K562 (cell line): ENCODE data around the gene TBC1D7. TPM values are rescaled to one million over a fixed set of nuclear protein-coding genes. Genes with fewer than 3 reads are reported as not detected.
A peak's percentile ranks its signal among the peaks of the same experiment; 100 is the strongest.

Source experiments
- ARID1B ChIP-seq: fragments of 450-650 bp; IDR thresholded peaks from 2 replicates; pipeline ENCODE4 v1.6.1; 2016; ENCODE audit warnings: antibody characterized with exemption, mild to moderate bottlenecking, inconsistent platforms
- ARID4B ChIP-seq: sonication (generic); formaldehyde crosslinking; IDR thresholded peaks from 2 replicates; pipeline ENCODE4 v1.8.0; 2022; ENCODE audit warnings: mild to moderate bottlenecking, missing genetic modification reagents
- ATF1 ChIP-seq, 2 experiments: fragments of 450-650 bp in 1 of 2; IDR thresholded peaks; 2 replicates each; pipeline ENCODE4 v1.6.1; 2016; ENCODE audit warnings: missing compliant biosample characterization in 1 of 2, missing genetic modification characterization in 1 of 2
- CTBP1 ChIP-seq: fragments of 450-650 bp; IDR thresholded peaks from 2 replicates; pipeline ENCODE4 v1.6.1; 2016; ENCODE audit warnings: borderline replicate concordance
- EP300 ChIP-seq: IDR thresholded peaks from 2 replicates; pipeline ENCODE4 v1.6.1; 2012; ENCODE audit warnings: low read length, improper control_type of control experiment
- ETV1 ChIP-seq: fragments of 450-650 bp; conservative IDR thresholded peaks from 2 replicates; pipeline ENCODE4 v1.6.1; 2016; ENCODE audit warnings: missing genetic modification characterization, control low read depth, low read depth, missing compliant biosample characterization
- ETV5 ChIP-seq: sonication (generic); formaldehyde crosslinking; IDR thresholded peaks from 2 replicates; pipeline ENCODE4 v1.4.0; 2020; ENCODE audit warnings: low read depth, mild to moderate bottlenecking, missing genetic modification reagents
- HDAC2 ChIP-seq: fragments of 450-650 bp; IDR thresholded peaks from 2 replicates; pipeline ENCODE4 v1.6.1; 2016; ENCODE audit warnings: mild to moderate bottlenecking
- HMBOX1 ChIP-seq: sonication (generic); IDR thresholded peaks from 2 replicates; pipeline ENCODE4 v1.6.1; 2016
- KLF6 ChIP-seq: fragments of 250-450 bp; sonication (Bioruptor Pico); IDR thresholded peaks from 2 replicates; pipeline ENCODE4 v1.4.0; 2020; ENCODE audit warnings: mild to moderate bottlenecking, moderate library complexity, borderline replicate concordance
- MAZ ChIP-seq, 2 experiments: fragments of 450-650 bp in 1 of 2; sonication (generic) in 1 of 2; formaldehyde crosslinking; IDR thresholded peaks in 1 of 2; conservative IDR thresholded peaks in 1 of 2; 2 replicates each; pipeline versions ENCODE4 v1.4.0 to v1.5.0; 2020; ENCODE audit warnings: mild to moderate bottlenecking in 1 of 2, missing genetic modification reagents in 1 of 2
- NCOR1 ChIP-seq: fragments of 450-650 bp; IDR thresholded peaks from 2 replicates; pipeline ENCODE4 v1.6.1; 2016; ENCODE audit warnings: mild to moderate bottlenecking, moderate library complexity
- PCBP2 ChIP-seq: fragments of 200-400 bp; formaldehyde crosslinking; IDR thresholded peaks from 2 replicates; pipeline ENCODE4 v1.6.1; 2018; ENCODE audit warnings: low read length, low read depth, mild to moderate bottlenecking, moderate library complexity; ENCODE audit not compliant: poor library complexity, severe bottlenecking
- PHB ChIP-seq: fragments of 250-450 bp; sonication (Bioruptor Pico); IDR thresholded peaks from 2 replicates; pipeline ENCODE4 v1.5.0; 2021
- RBM15 ChIP-seq: fragments of 200-400 bp; formaldehyde crosslinking; IDR thresholded peaks from 2 replicates; pipeline ENCODE4 v1.6.1; 2018; ENCODE audit warnings: mild to moderate bottlenecking, low read length, moderate library complexity; ENCODE audit not compliant: insufficient read depth
- SMARCA4 ChIP-seq: fragments of 450-650 bp; IDR thresholded peaks from 2 replicates; pipeline ENCODE4 v1.6.1; 2016
- TAL1 ChIP-seq: fragments of 450-650 bp; IDR thresholded peaks from 2 replicates; pipeline ENCODE4 v1.6.1; 2016; ENCODE audit warnings: mild to moderate bottlenecking
- TCF3 ChIP-seq: sonication (generic); formaldehyde crosslinking; IDR thresholded peaks from 2 replicates; pipeline ENCODE4 v1.4.0; 2020; ENCODE audit warnings: mild to moderate bottlenecking, missing genetic modification reagents
- ZC3H4 ChIP-seq: sonication (generic); formaldehyde crosslinking; IDR thresholded peaks from 2 replicates; pipeline ENCODE4 v1.9.0; 2021; ENCODE audit warnings: missing genetic modification reagents, borderline replicate concordance
- ZEB2 ChIP-seq: fragments of 450-650 bp; IDR thresholded peaks from 2 replicates; pipeline ENCODE4 v1.6.1; 2016
- ZFP36 ChIP-seq: fragments of 150-350 bp; IDR thresholded peaks from 2 replicates; pipeline ENCODE4 v1.6.1; 2018; ENCODE audit warnings: low read length, low read depth; ENCODE audit not compliant: partially characterized antibody
- ZNF140 ChIP-seq: fragments of 250-450 bp; sonication (Bioruptor Pico); IDR thresholded peaks from 2 replicates; pipeline ENCODE4 v1.8.0; 2021; ENCODE audit warnings: moderate library complexity, mild to moderate bottlenecking, inconsistent platforms
- ZNF668 ChIP-seq: fragments of 250-450 bp; sonication (Bioruptor Pico); IDR thresholded peaks from 2 replicates; pipeline ENCODE4 v1.8.0; 2022; ENCODE audit warnings: mild to moderate bottlenecking, inconsistent platforms
- ZSCAN32 ChIP-seq: fragments of 450-650 bp; formaldehyde crosslinking; IDR thresholded peaks from 2 replicates; pipeline ENCODE4 v1.4.0; 2020; ENCODE audit warnings: mild to moderate bottlenecking, moderate library complexity
- polyA plus RNA-seq, 8 experiments: library from polyadenylated mRNA; depleted of rRNA in 4 of 8; stranded (reverse) in 5 of 8; unstranded in 3 of 8; fragments of >200 nt; fragmentation: Nextera tagmentation in 2 of 8; fragmentation: Illumina TruSeq in 1 of 8; extraction: Ambion mirVana in 2 of 8; extraction: Trizol in 1 of 8; gene quantifications; 2 replicates each; pipeline versions ENCODE4 v1.2.1 to v1.2.3, GENCODE V29; 2011 to 2014; ENCODE audit warnings: inconsistent platforms in 1 of 8, missing spikeins in 1 of 8
- total RNA-seq, 7 experiments: library from RNA; depleted of rRNA in 6 of 7; stranded (reverse); fragments of >200 nt in 6 of 7; fragmentation: Illumina TruSeq in 2 of 7; extraction: Trizol in 2 of 7; gene quantifications; 2 replicates each; pipeline versions ENCODE4 v1.2.1 to v1.2.3, GENCODE V29; 2011 to 2021; ENCODE audit warnings: low replicate concordance in 1 of 7

TBC1D7 gene
- total and polyA plus RNA-seq, 9 of the 15 experiments (the other 6 are each of a cell fraction or from before 2014, with no cell fraction given), result 49.4 to 107 (median 61.1) TPM

GRCh38 chr6:13360671-13361540 is 32.6 kb upstream of the TBC1D7 start (continued):
- TF ChIP-seq ZEB2, result peak; percentile 24; the same call in 1 of the 2 replicates
- peak; percentile 61 for TF ChIP-seq TAL1
- peak in 1 of 2 experiments; percentile 57; a peak in 2 of 4 replicates for TF ChIP-seq MAZ (CRISPR knock-in tag; conservative IDR thresholded peaks at IDR 0.05 in 1 of 2, IDR thresholded peaks at IDR 0.05 in 1 of 2)
- TF ChIP-seq PCBP2, result no peak
- 0 out of 2 replicates have a peak, but pooled peaks have one; percentile 26 for TF ChIP-seq ARID4B (CRISPR knock-in tag)
- 0 out of 2 replicates have a peak, but pooled peaks have one; percentile 25 for TF ChIP-seq HDAC2
- TF ChIP-seq ARID1B, result peak; percentile 88
- TF ChIP-seq RBM15, result no peak
- TF ChIP-seq PHB (CRISPR knock-in tag), result no peak
- TF ChIP-seq ATF1 (CRISPR knock-in tag; IDR thresholded peaks at IDR 0.05), result no peak
- TF ChIP-seq ATF1 (tag; IDR thresholded peaks at IDR 0.05), result peak; percentile 51
- peak; percentile 91 for TF ChIP-seq EP300
- TF ChIP-seq ETV5, result peak; percentile 94
- TF ChIP-seq KLF6 (CRISPR knock-in tag), result peak; percentile 18; the same call in 1 of the 2 replicates
- peak; percentile 90 for TF ChIP-seq ETV1 (tag)
- TF ChIP-seq ZC3H4, result no peak
- TF ChIP-seq ZNF668 (CRISPR knock-in tag), result no peak
- TF ChIP-seq SMARCA4, result peak; percentile 72; the same call in 1 of the 2 replicates
- peak; percentile 51; the same call in 1 of the 2 replicates for TF ChIP-seq HMBOX1
- TF ChIP-seq ZNF140 (CRISPR knock-in tag), result no peak
- peak; percentile 79 for TF ChIP-seq NCOR1
- no peak for TF ChIP-seq ZFP36
- TF ChIP-seq TCF3 (CRISPR knock-in tag), result peak; percentile 95
- TF ChIP-seq CTBP1, result peak; percentile 66; the same call in 1 of the 2 replicates
- TF ChIP-seq ZSCAN32 (CRISPR knock-in tag), result peak; percentile 38; the same call in 1 of the 2 replicates
